Measurements from ENCODE around the gene INO80C.
A peak's percentile ranks its signal among the peaks of the same experiment; 100 is the strongest.
"Not testable (repeated sequence)": the region's sequence is repeated elsewhere in the genome, so short reads cannot be mapped to it uniquely, and the experiment has no call there.

The INO80C gene

DNA sequence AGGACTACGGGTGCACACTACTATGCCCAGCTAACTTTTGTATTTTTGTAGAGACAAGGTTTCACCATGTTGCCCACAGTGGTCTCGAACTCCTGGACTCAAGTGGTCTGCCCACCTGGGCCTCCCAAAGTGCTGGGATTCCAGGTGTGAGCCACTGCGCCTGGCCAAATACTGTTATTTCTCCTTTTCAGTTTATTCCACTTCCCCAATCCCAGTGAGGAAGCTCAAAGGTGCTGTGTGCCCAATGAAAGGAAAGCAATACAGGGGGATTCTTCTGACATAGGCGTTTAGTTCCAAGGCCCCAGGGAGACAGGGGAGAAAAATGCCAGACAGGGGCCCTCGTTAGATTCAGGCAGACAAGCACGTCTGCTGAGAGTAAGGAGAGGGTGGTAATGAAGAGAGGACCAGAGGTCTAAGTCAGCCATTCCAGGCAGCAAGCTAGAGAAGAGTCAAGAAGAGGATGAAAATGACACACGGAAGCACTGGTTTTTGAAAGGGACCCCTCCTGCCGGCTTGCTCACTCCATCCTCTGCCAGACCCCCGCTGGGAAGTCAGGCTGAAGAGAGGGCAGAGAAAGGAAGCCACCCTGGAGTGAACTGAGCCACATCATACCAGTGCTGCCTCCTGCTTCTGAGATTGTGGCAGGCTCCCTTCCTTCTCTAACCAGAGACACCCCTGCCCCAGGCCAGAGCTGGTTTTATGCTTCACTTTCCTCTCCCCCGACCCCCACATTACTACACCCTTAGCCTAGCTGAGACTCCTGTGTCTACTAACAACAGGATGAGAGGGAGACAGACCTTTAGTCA, 6.7 kb downstream of the INO80C start:
- TF ChIP-seq CTCF (IDR thresholded peaks at IDR 0.05; ENCODE audit: extremely low read depth, insufficient read depth, missing control alignments) = no peak
- in situ Hi-C loops (cut with MboI; ENCODE audit: low pct_unique_long_range_greater_than_20kb, low sequenced_read_pairs, unreplicated experiment) = no loop called here
- no peak for DNase-seq (ENCODE audit: low spot score)

- no peak for DNase-seq (ENCODE audit: low spot score)
- TF ChIP-seq CTCF (IDR thresholded peaks at IDR 0.05; ENCODE audit: extremely low read depth, insufficient read depth, missing control alignments) = no peak
- in situ Hi-C loops (cut with MboI; ENCODE audit: low pct_unique_long_range_greater_than_20kb, low sequenced_read_pairs, unreplicated experiment) = no loop called here
Observed at GRCh38 chr18:35489913-35490490, 7.8 kb downstream of the INO80C start.

GRCh38 chr18:35489281-35489680, 8.5 kb downstream of the INO80C start:
- in situ Hi-C loops (cut with MboI; ENCODE audit: low pct_unique_long_range_greater_than_20kb, low sequenced_read_pairs, unreplicated experiment); DNase-seq (ENCODE audit: low spot score): not testable (repeated sequence)

DNA sequence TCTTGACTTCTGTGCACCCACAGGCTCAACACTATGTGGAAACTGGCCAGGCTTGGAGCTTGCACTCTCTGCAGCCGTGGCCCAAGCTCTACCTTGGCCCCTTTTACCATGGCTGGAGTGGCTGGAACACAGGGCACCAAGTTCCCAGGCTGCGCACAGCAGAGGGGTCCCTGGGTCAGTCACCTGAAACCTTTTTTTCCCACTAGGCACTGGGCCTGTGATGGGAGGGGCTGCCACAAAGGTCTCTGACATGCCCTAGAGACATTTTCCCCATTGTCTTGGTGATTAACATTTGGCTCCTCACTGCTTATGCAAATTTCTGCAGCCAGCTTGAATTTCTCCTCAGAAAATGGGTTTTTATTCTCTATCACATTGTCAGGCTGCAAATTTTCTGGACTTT, 9.4 kb downstream of the INO80C start:
- in situ Hi-C loops (cut with MboI; ENCODE audit: low pct_unique_long_range_greater_than_20kb, low sequenced_read_pairs, unreplicated experiment); DNase-seq (ENCODE audit: low spot score): not testable (repeated sequence)

GRCh38 chr18:35487525-35487924, 10.2 kb downstream of the INO80C start:
- DNase-seq (ENCODE audit: low spot score); in situ Hi-C loops (cut with MboI; ENCODE audit: low pct_unique_long_range_greater_than_20kb, low sequenced_read_pairs, unreplicated experiment): not testable (repeated sequence)

- no peak for DNase-seq (ENCODE audit: low spot score)
- no peak for TF ChIP-seq CTCF (IDR thresholded peaks at IDR 0.05; ENCODE audit: extremely low read depth, insufficient read depth, missing control alignments)
- in situ Hi-C loops (cut with MboI; ENCODE audit: low pct_unique_long_range_greater_than_20kb, low sequenced_read_pairs, unreplicated experiment) = no loop called here
Observed at GRCh38 chr18:35485852-35486251, 11.9 kb downstream of the INO80C start.

DNA sequence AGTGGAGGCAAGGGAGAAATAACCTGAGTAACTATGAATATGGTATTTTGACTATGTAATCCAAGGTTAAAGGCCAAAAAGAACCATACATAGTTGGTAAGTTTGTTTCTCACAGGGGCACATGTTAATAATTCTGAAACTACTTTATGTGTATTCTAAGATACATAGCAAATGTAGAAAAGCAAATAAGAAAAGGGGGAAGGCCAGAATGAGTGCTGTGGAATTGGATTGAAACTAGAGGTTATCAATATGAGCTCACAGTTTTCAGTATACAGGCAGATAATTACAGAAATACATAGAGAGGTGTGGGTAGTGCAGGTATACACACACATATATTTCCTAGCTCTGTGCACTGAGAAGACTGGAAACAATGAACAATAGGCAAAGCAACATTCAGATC, 13.7 kb downstream of the INO80C start:
- TF ChIP-seq CTCF (IDR thresholded peaks at IDR 0.05; ENCODE audit: extremely low read depth, insufficient read depth, missing control alignments) = no peak
- in situ Hi-C loops (cut with MboI; ENCODE audit: low pct_unique_long_range_greater_than_20kb, low sequenced_read_pairs, unreplicated experiment) = no loop called here
- DNase-seq (ENCODE audit: low spot score) = peak; percentile 39

DNA sequence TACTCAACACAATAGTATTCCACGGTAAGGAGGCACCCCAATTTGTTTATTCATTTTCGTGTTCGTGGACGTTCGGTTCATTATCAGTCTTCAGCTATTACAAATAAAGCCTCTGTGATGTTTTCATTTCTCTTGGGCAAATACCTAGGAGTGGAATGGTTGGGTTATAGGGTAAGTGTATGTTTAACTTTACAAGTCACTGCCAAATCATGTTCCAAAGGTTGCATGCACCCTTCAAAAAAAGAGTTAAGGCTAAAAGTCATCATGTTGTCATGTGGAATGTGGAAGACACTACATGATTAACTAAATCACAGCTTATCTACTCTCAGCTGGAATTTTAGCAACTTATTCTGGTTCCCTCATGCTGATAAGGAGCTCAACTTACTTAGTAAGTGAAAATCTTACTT, 15.8 kb downstream of the INO80C start:
- no peak for TF ChIP-seq CTCF (IDR thresholded peaks at IDR 0.05; ENCODE audit: extremely low read depth, insufficient read depth, missing control alignments)
- no peak for DNase-seq (ENCODE audit: low spot score)
- in situ Hi-C loops (cut with MboI; ENCODE audit: low pct_unique_long_range_greater_than_20kb, low sequenced_read_pairs, unreplicated experiment) = no loop called here
